B cell (primary cell): ENCODE results near the gene NTM. TPM values are rescaled to one million over a fixed set of nuclear protein-coding genes. Genes with fewer than 3 reads are reported as not detected.

Experiments used
- ATAC-seq: fragments of 200-7000 bp; cut with Tn5 transposase; one replicate; pipeline ENCODE4 v1.10.0; 2021; ENCODE audit warnings: low read depth, mild to moderate bottlenecking, moderate number of reproducible peaks, moderate library complexity
- CTCF ChIA-PET: fragments of 350-600 bp; sonication (Branson Sonifier 250); formaldehyde crosslinking; loops from one replicate; lab custom pipeline; 2021; ENCODE audit warnings: antibody characterized with exemption, inconsistent platforms; lab: Charles Lee
- POLR2A ChIA-PET: fragments of 350-600 bp; sonication (Branson Sonifier 250); formaldehyde crosslinking; loops from one replicate; lab custom pipeline; 2021; ENCODE audit warnings: antibody characterized with exemption; lab: Charles Lee
- DNase-seq: peaks from one replicate; pipeline ENCODE4 v3.0.0; 2013
- H2AFZ ChIP-seq: 2 replicates; pipeline ENCODE4 v1.6.1; 2012; ENCODE audit warnings: mild to moderate bottlenecking, low read depth, low read length; ENCODE audit not compliant: insufficient read depth, poor library complexity, severe bottlenecking
- H3K27ac ChIP-seq, 2 donors: 1 replicate in 1 of 2; 2 replicates in 1 of 2; pipeline ENCODE4 v1.5.1; 2012 to 2013; ENCODE audit warnings: low read length in 2 of 2, mild to moderate bottlenecking in 2 of 2, moderate library complexity in 1 of 2
- H3K27me3 ChIP-seq, 4 experiments: fragments of 200-600 bp in 1 of 4; sonication (generic) in 1 of 4; replicated peaks in 1 of 4; 1 replicate in 2 of 4; 2 replicates in 2 of 4; pipeline versions ENCODE4 v1.6.1 to v1.7.0; 2013 to 2016; ENCODE audit warnings: low read length in 3 of 4, mild to moderate bottlenecking in 2 of 4, mixed read lengths in 1 of 4, moderate library complexity in 1 of 4; ENCODE audit not compliant: insufficient read depth in 4 of 4, control insufficient read depth in 3 of 4; ENCODE audit errors: control extremely low read depth in 1 of 4
- H3K36me3 ChIP-seq, 2 experiments: replicated peaks in 1 of 2; 1 replicate in 1 of 2; 2 replicates in 1 of 2; pipeline versions ENCODE4 v1.6.1 to v1.7.1; 2013; ENCODE audit warnings: low read length in 1 of 2; ENCODE audit not compliant: insufficient read depth in 2 of 2, control insufficient read depth in 1 of 2; ENCODE audit errors: control extremely low read depth in 1 of 2, extremely low read depth in 1 of 2
- H3K4me1 ChIP-seq, 2 donors: fragments of 200-600 bp in 1 of 2; sonication (generic) in 1 of 2; 1 replicate in 1 of 2; 2 replicates in 1 of 2; pipeline versions ENCODE4 v1.5.1 to v1.6.1; 2013 to 2017; ENCODE audit warnings: low read length in 2 of 2; ENCODE audit not compliant: control insufficient read depth in 2 of 2, insufficient read depth in 2 of 2
- H3K4me2 ChIP-seq: replicated peaks from 2 replicates; pipeline ENCODE3; 2012; ENCODE audit warnings: mild to moderate bottlenecking, low read depth, low read length; ENCODE audit not compliant: poor library complexity, severe bottlenecking
- H3K4me3 ChIP-seq, 5 experiments: fragments of 200-600 bp in 1 of 5; sonication (generic) in 1 of 5; 1 replicate in 3 of 5; 2 replicates in 2 of 5; pipeline versions ENCODE4 v1.5.1 to v1.7.0; 2011 to 2016; ENCODE audit warnings: low read length in 4 of 5, mild to moderate bottlenecking in 4 of 5, low read depth in 2 of 5, control low read depth in 1 of 5, moderate library complexity in 1 of 5; ENCODE audit not compliant: insufficient read depth in 1 of 5; ENCODE audit errors: control extremely low read depth in 1 of 5, extremely low read depth in 1 of 5
- H3K79me2 ChIP-seq: fragments of 200-600 bp; sonication (generic); one replicate; pipeline ENCODE4 v1.6.0; 2016; ENCODE audit warnings: low read length; ENCODE audit not compliant: control insufficient read depth, insufficient read depth
- H3K9ac ChIP-seq: fragments of 200-600 bp; sonication (generic); 2 replicates; pipeline ENCODE4 v1.6.1; 2017; ENCODE audit warnings: mild to moderate bottlenecking, low read length, moderate library complexity
- H3K9me3 ChIP-seq, 3 donors: one replicate each; pipeline versions ENCODE4 v1.6.1 to v1.7.1; 2013; ENCODE audit warnings: low read length in 2 of 3; ENCODE audit not compliant: control insufficient read depth in 2 of 3, insufficient read depth in 1 of 3; ENCODE audit errors: control extremely low read depth in 1 of 3
- H4K20me1 ChIP-seq: 2 replicates; pipeline ENCODE4 v1.6.0; 2012; ENCODE audit warnings: mild to moderate bottlenecking, low read length; ENCODE audit not compliant: insufficient read depth, control insufficient read depth, poor library complexity, severe bottlenecking
- H3K27ac Mint-ChIP-seq: one replicate; pipeline ENCODE4 v1.8.0; 2021; ENCODE audit warnings: mixed read lengths
- H3K27me3 Mint-ChIP-seq: one replicate; pipeline ENCODE4 v1.8.0; 2021; ENCODE audit warnings: mixed read lengths
- H3K4me1 Mint-ChIP-seq: one replicate; pipeline ENCODE4 v1.8.0; 2021; ENCODE audit warnings: mixed read lengths
- H3K4me3 Mint-ChIP-seq: one replicate; pipeline ENCODE4 v1.8.0; 2021; ENCODE audit warnings: mixed read lengths
- H3K9me3 Mint-ChIP-seq: one replicate; pipeline ENCODE4 v1.8.0; 2022; ENCODE audit warnings: mixed read lengths; ENCODE audit not compliant: insufficient read depth
- EZH2 ChIP-seq: IDR thresholded peaks from 2 replicates; pipeline ENCODE4 v1.6.1; 2012; ENCODE audit warnings: borderline replicate concordance, low read depth, mild to moderate bottlenecking, moderate library complexity, low read length; ENCODE audit not compliant: insufficient read depth, poor library complexity, severe bottlenecking
- WGBS: methylation state at CpG from one replicate; pipeline ENCODE4 v1.1.5; 2013; ENCODE audit warnings: missing lambda C conversion rate; ENCODE audit not compliant: insufficient coverage; 5-methylcytosine and 5-hydroxymethylcytosine counted together
- intact Hi-C: fragments of 100-400 bp; cut with micrococcal nuclease; formaldehyde crosslinking; loops from one replicate; pipeline ENCODE4 v1.10.0; 2022
- polyA plus RNA-seq: library from polyadenylated mRNA; depleted of rRNA; stranded (reverse); fragments of >200 nt; gene quantifications from 2 replicates; pipeline ENCODE4 v1.2.3, GENCODE V29; 2012
- total RNA-seq, 2 donors: library from RNA; stranded (reverse); fragments of 120-200 nt in 1 of 2; gene quantifications; 1 replicate in 1 of 2; 2 replicates in 1 of 2; pipeline versions ENCODE4 v1.2.3 to v1.2.4, GENCODE V29; 2013 to 2022
- TF ChIP-seq, protein P1 (sequence below): fragments of 200-600 bp; IDR thresholded peaks from one replicate; pipeline ENCODE4 v1.8.0; 2022; ENCODE audit warnings: antibody characterized with exemption, mild to moderate bottlenecking

The NTM gene
- total and polyA plus RNA-seq, 2 donors (not counting 1 experiment from before 2014, with no cell fraction given), result not detected

DNA sequence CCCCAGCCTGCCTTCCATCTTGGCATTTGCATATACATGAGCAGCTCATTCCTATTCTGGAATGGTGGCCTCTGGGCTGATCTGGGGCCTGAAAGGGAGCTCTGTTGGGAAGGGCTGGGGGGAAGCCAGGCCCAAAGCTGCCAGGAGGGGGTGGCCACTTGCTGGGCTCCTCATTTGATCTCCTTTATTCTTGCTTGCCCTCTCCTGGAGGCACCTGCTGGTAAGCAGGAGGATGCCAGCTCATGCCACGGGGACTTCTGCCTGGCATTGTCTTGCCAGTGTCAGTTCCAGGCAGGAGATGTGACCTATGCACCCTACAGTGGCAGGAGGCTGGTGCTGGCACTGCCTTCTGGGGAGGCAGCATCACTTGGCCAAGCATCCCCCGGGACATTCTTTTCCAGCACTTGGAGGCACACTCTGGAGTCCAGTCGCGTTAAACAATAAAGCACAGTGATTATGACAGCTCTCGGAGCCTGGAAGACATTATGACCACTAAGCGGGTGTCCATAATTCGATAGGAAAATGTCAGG is 128.3 kb downstream of the NTM start:
- WGBS, result 76% methylated on average over 6 of the region's 7 CpGs
- H3K27ac ChIP-seq, result no peak overlapping the region
- ChIA-PET POLR2A (no interaction called here), CTCF (no interaction called here)
- DNase-seq, result no peak
- no peak overlapping the region for H3K27ac Mint-ChIP-seq
- no peaks in the 10 kb centered on the region for H3K9me3 Mint-ChIP-seq
- no peaks in the 10 kb centered on the region for H4K20me1 ChIP-seq
- H3K27me3 Mint-ChIP-seq, result no peaks in the 10 kb centered on the region
- H3K9ac ChIP-seq, result no peak overlapping the region
- no peak overlapping the region for H3K4me3 Mint-ChIP-seq
- H3K4me1 ChIP-seq, result no peaks in the 10 kb centered on the region
- H2AFZ ChIP-seq, result no peak overlapping the region
- TF ChIP-seq, protein P1, sequence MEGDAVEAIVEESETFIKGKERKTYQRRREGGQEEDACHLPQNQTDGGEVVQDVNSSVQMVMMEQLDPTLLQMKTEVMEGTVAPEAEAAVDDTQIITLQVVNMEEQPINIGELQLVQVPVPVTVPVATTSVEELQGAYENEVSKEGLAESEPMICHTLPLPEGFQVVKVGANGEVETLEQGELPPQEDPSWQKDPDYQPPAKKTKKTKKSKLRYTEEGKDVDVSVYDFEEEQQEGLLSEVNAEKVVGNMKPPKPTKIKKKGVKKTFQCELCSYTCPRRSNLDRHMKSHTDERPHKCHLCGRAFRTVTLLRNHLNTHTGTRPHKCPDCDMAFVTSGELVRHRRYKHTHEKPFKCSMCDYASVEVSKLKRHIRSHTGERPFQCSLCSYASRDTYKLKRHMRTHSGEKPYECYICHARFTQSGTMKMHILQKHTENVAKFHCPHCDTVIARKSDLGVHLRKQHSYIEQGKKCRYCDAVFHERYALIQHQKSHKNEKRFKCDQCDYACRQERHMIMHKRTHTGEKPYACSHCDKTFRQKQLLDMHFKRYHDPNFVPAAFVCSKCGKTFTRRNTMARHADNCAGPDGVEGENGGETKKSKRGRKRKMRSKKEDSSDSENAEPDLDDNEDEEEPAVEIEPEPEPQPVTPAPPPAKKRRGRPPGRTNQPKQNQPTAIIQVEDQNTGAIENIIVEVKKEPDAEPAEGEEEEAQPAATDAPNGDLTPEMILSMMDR, result no peak
- no peak for TF ChIP-seq EZH2
- no peaks in the 10 kb centered on the region for H3K79me2 ChIP-seq
- no peak for ATAC-seq
- no peaks in the 10 kb centered on the region for H3K27me3 ChIP-seq
- no peak overlapping the region for H3K4me3 ChIP-seq
- H3K4me1 Mint-ChIP-seq, result no peaks in the 10 kb centered on the region
- H3K36me3 ChIP-seq, result no peaks in the 10 kb centered on the region
- H3K9me3 ChIP-seq, result peaks cover 0 to 11% (median 0%) of the 10 kb centered on the region in 3 donors
- intact Hi-C loops, result no loop called here
- no peak overlapping the region for H3K4me2 ChIP-seq

DNA sequence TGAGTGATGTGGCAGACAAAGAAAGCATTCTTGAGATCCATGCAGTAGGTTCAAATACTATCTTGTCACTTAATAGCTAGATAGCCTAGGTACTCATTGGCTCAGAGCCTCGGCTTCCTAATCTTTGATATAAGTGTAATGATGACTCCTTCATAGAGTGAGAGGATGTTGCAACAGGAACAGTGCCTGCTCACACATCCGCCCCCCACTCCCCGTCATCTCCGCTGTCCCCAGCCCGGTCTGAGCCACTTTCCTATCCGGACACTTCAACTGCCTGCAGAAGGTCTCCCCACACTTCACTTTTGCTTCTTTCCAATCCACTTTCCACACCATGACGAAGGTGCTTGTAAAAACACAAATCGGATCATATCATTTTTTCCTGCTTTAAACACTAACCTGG is 128.8 kb downstream of the NTM start:
- Histone ChIP-seq H2AFZ (no peak overlapping the region), H3K79me2 (no peaks in the 10 kb centered on the region), H3K27ac (no peak overlapping the region), H3K27me3 (no peaks in the 10 kb centered on the region), H3K4me2 (no peak overlapping the region), H4K20me1 (no peaks in the 10 kb centered on the region), H3K4me1 (no peaks in the 10 kb centered on the region), H3K4me3 (no peak overlapping the region), H3K36me3 (no peaks in the 10 kb centered on the region), H3K9me3 (peaks cover 0 to 11% (median 0%) of the 10 kb centered on the region in 3 donors), H3K9ac (no peak overlapping the region)
- no peak overlapping the region for H3K4me3 Mint-ChIP-seq
- 92% methylated on average over 7 of the region's 8 CpGs for WGBS
- H3K9me3 Mint-ChIP-seq, result no peaks in the 10 kb centered on the region
- CTCF ChIA-PET, result no interaction called here
- POLR2A ChIA-PET, result no interaction called here
- no peaks in the 10 kb centered on the region for H3K27me3 Mint-ChIP-seq
- no peak overlapping the region for H3K27ac Mint-ChIP-seq
- DNase-seq, result no peak
- no peak for ATAC-seq
- TF ChIP-seq, protein P1, result no peak
- TF ChIP-seq EZH2, result no peak
- no peaks in the 10 kb centered on the region for H3K4me1 Mint-ChIP-seq
- intact Hi-C loops, result no loop called here
